Epidermal melanocyte (primary cell): Measurements from ENCODE around the gene CD84.
"Not testable (repeated sequence)": the region's sequence is repeated elsewhere in the genome, so short reads cannot be mapped to it uniquely, and the experiment has no call there.

Experiments
- DNase-seq: peaks from one replicate; pipeline ENCODE4 v3.0.0; 2011; ENCODE audit warnings: low spot score; ENCODE audit not compliant: insufficient read length

CD84 gene

GRCh38 chr1:160579216-160579701, at the start of gene CD84:
TSS of gene CD84 (minus strand) at chr1:160579496. CDS start at chr1:160579437, 59 bp downstream.
- no peak for DNase-seq

- DNase-seq = no peak
Measured at GRCh38 chr1:160628799-160629263, 49.5 kb upstream of the CD84 start.

- DNase-seq = not testable (repeated sequence)
Measured at GRCh38 chr1:160627677-160628289, 48.5 kb upstream of the CD84 start.

GRCh38 chr1:160626509-160627342, 47.4 kb upstream of the CD84 start:
- DNase-seq = no peak

- DNase-seq = no peak
Measured at GRCh38 chr1:160625725-160626498, 46.6 kb upstream of the CD84 start.

- no peak for DNase-seq
Measured at GRCh38 chr1:160625321-160625720, 46.0 kb upstream of the CD84 start.

GRCh38 chr1:160624464-160624863, 45.2 kb upstream of the CD84 start:
- DNase-seq = peak; percentile 55

- DNase-seq = no peak
Measured at GRCh38 chr1:160623862-160624261, 44.6 kb upstream of the CD84 start.

- no peak for DNase-seq
Measured at GRCh38 chr1:160623227-160623633, 43.9 kb upstream of the CD84 start.

GRCh38 chr1:160622501-160623226, 43.4 kb upstream of the CD84 start:
- no peak for DNase-seq

GRCh38 chr1:160621633-160622413, 42.5 kb upstream of the CD84 start:
- no peak for DNase-seq

- no peak for DNase-seq
Measured at GRCh38 chr1:160620942-160621632, 41.8 kb upstream of the CD84 start.

GRCh38 chr1:160619742-160620277, 40.5 kb upstream of the CD84 start:
- DNase-seq = no peak

- no peak for DNase-seq
Measured at GRCh38 chr1:160618763-160619274, 39.5 kb upstream of the CD84 start.

- DNase-seq = no peak
Measured at GRCh38 chr1:160618327-160618726, 39.0 kb upstream of the CD84 start.

- no peak for DNase-seq
Measured at GRCh38 chr1:160615660-160616059, 36.4 kb upstream of the CD84 start.

- DNase-seq = no peak
Measured at GRCh38 chr1:160614410-160614809, 35.1 kb upstream of the CD84 start.

GRCh38 chr1:160612613-160613218, 33.4 kb upstream of the CD84 start:
- DNase-seq = no peak
